Muscle layer of colon (tissue), 2 donors: ENCODE data around the gene FAAP100.

Source experiments
- H3K27ac ChIP-seq: one replicate; pipeline ENCODE4 v1.7.0; 2013; ENCODE audit warnings: low read depth, mild to moderate bottlenecking, low read length, moderate library complexity
- H3K27me3 ChIP-seq, 2 donors: one replicate each; pipeline ENCODE4 v1.7.0; 2013; ENCODE audit warnings: low read length in 2 of 2, mild to moderate bottlenecking in 2 of 2; ENCODE audit not compliant: insufficient read depth in 2 of 2, control insufficient read depth in 1 of 2
- H3K36me3 ChIP-seq: one replicate; pipeline ENCODE4 v1.7.0; 2013; ENCODE audit warnings: mild to moderate bottlenecking, low read length; ENCODE audit not compliant: insufficient read depth
- H3K4me1 ChIP-seq: one replicate; pipeline ENCODE4 v1.7.0; 2013; ENCODE audit warnings: mild to moderate bottlenecking, low read length; ENCODE audit not compliant: insufficient read depth
- H3K4me3 ChIP-seq, 2 donors: one replicate each; pipeline ENCODE4 v1.7.0; 2013; ENCODE audit warnings: low read length in 2 of 2, low read depth in 1 of 2, mild to moderate bottlenecking in 1 of 2, moderate library complexity in 1 of 2
- H3K9ac ChIP-seq: one replicate; pipeline ENCODE4 v1.7.0; 2013; ENCODE audit warnings: low read length
- H3K9me3 ChIP-seq: one replicate; pipeline ENCODE4 v1.7.0; 2013; ENCODE audit warnings: mild to moderate bottlenecking, low read length
- donor health status: abdominal sarcoma.
- donor health status: Adenocarcinoma of cecum.

The FAAP100 gene

GRCh38 chr17:81511804-81512561 lies 40.2 kb downstream of the FAAP100 start:
- peaks cover 38% of the 10 kb centered on the region for H3K36me3 ChIP-seq
- peak overlapping the region; percentile 90 for H3K27ac ChIP-seq
- H3K27me3 ChIP-seq, result no peaks in the 10 kb centered on the region
- H3K4me3 ChIP-seq, result peak overlapping the region; percentile 77 to 78
- peaks cover 19% of the 10 kb centered on the region for H3K4me1 ChIP-seq
- peak overlapping the region; percentile 85 for H3K9ac ChIP-seq
- H3K9me3 ChIP-seq, result no peaks in the 10 kb centered on the region

GRCh38 chr17:81511554-81511803 lies 40.7 kb downstream of the FAAP100 start:
- Histone ChIP-seq H3K4me1 (peaks cover 14% of the 10 kb centered on the region), H3K9ac (peak overlapping the region; percentile 85), H3K36me3 (peaks cover 38% of the 10 kb centered on the region), H3K27ac (peak overlapping the region; percentile 90), H3K4me3 (peak overlapping the region; percentile 77 to 78), H3K27me3 (no peaks in the 10 kb centered on the region), H3K9me3 (no peaks in the 10 kb centered on the region)

DNA sequence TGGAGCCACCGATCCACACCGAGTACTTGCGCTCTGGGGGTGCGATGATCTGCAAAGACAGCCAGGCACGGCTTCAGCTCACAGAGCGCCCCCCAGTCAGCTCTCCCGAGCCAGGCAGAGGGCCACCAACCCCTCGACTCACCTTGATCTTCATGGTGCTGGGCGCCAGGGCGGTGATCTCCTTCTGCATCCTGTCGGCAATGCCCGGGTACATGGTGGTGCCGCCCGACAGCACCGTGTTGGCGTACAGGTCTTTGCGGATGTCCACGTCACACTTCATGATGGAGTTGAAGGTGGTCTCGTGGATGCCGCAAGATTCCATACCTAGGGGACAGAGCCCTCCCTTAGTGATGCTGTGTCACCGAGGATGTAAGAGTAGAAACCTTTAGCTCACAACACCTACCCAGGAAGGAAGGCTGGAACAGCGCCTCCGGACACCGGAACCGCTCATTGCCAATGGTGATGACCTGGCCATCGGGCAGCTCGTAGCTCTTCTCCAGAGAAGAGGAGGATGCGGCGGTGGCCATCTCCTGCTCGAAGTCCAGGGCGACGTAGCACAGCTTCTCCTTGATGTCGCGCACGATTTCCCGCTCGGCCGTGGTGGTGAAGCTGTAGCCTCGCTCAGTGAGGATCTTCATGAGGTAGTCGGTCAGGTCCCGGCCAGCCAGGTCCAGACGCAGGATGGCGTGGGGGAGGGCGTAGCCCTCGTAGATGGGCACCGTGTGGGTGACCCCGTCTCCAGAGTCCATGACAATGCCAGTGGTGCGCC lies 41.2 kb downstream of the FAAP100 start:
- peak overlapping the region; percentile 90 for H3K27ac ChIP-seq
- peak overlapping the region; percentile 77 to 78 for H3K4me3 ChIP-seq
- no peaks in the 10 kb centered on the region for H3K9me3 ChIP-seq
- peaks cover 38% of the 10 kb centered on the region for H3K36me3 ChIP-seq
- no peaks in the 10 kb centered on the region for H3K27me3 ChIP-seq
- peaks cover 10% of the 10 kb centered on the region for H3K4me1 ChIP-seq
- H3K9ac ChIP-seq, result peak overlapping the region; percentile 85

GRCh38 chr17:81509972-81510784 lies 42.0 kb downstream of the FAAP100 start:
- H3K4me1 ChIP-seq, result peaks cover 10% of the 10 kb centered on the region
- H3K36me3 ChIP-seq, result peaks cover 38% of the 10 kb centered on the region
- no peaks in the 10 kb centered on the region for H3K27me3 ChIP-seq
- H3K9me3 ChIP-seq, result no peaks in the 10 kb centered on the region
- H3K27ac ChIP-seq, result peak overlapping the region; percentile 90
- H3K9ac ChIP-seq, result peak overlapping the region; percentile 85
- peak overlapping the region; percentile 77 to 78 for H3K4me3 ChIP-seq

DNA sequence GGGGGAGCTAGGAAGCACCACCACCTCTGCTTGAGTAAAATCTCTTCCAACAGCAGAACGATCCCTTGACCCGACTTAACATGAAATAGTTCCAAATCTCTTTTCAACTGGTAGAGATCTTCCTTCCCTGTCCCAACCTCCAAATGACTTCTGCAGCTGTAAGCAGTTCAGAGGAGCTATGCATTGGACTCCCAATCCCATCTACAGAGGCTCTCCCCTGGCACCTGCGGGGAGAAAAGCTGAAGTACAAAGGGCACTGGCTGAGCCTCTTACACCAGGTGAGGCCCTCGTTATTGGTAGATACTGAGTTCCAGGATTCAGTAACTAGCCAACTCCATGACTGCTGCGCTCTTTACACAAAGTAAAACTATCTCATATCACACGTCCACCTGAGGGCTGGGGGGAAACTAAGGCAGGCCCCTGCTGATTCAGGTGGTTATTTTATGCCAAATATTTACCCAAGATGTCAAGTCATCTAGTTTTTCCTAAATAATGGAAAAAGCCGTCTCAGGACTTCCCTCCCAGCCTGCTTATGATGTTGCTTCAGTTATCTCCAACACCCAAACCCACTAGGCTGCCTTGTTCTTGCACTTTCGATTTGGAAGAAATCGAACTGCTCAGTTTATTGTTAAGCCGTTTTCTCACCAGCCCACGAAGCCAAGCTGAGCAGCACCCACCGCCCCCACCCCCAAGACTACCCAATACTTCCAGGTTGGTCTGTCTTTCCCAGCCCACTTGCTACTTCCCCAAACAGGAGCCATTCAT lies 42.8 kb downstream of the FAAP100 start:
- H3K4me1 ChIP-seq, result peaks cover 10% of the 10 kb centered on the region
- no peaks in the 10 kb centered on the region for H3K9me3 ChIP-seq
- peak overlapping the region; percentile 77 to 78 for H3K4me3 ChIP-seq
- H3K27ac ChIP-seq, result peak overlapping the region; percentile 74
- peak overlapping the region; percentile 85 for H3K9ac ChIP-seq
- peaks cover 38% of the 10 kb centered on the region for H3K36me3 ChIP-seq
- no peaks in the 10 kb centered on the region for H3K27me3 ChIP-seq

DNA sequence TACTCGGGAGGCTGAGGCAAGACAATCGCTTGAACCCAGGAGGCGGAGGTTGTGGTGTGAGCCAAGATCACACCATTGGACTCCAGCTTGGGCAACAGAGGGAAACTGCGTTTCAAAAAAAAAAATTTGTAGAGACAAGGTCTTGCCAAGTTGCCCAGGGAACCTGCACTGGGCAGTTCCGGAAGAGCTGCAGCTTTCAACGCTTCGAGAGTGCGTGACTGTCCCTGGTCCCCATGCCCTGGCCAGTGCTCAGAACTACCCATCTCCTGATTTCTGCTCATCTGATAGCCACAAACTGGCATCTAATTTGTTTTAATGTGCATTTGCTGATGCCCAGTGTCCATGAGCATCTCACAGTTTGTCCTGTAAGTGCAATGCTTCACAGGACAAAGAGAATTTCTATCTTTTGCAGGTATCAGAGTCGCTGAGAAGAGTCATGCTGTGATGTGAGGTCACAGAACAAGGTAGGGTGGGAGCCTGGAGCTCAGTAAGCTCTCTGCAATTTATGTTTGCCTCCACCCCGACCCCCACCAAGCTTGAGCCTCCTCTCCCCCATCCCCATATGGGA lies 43.4 kb downstream of the FAAP100 start:
- H3K27me3 ChIP-seq, result no peaks in the 10 kb centered on the region
- peak overlapping the region; percentile 85 for H3K9ac ChIP-seq
- H3K36me3 ChIP-seq, result peaks cover 38% of the 10 kb centered on the region
- peak overlapping the region; percentile 77 to 78 for H3K4me3 ChIP-seq
- no peaks in the 10 kb centered on the region for H3K9me3 ChIP-seq
- peak overlapping the region; percentile 74 for H3K27ac ChIP-seq
- H3K4me1 ChIP-seq, result peaks cover 10% of the 10 kb centered on the region

DNA sequence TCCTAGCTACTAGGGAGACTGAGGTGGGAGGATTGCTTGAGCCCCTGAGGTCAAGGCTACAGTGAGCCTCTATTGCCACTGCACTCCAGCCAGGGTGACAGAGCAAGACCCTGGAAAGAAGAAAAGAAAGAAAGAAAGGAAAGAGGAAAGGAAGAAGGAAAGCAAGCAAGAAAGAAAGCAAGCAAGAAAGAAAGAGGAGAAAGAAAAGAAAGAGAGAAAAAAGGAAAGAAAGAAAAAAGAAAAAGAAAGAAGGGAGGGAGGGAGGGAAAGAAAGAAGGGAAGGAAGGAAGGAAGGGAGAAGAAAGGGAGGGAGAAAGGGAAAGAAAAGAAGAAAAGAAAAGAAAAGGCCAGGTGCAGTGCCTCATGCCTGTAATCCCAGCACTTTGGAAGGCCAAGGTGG lies 48.5 kb downstream of the FAAP100 start:
- Histone ChIP-seq H3K9ac (no peak overlapping the region), H3K27ac (no peak overlapping the region), H3K4me3 (no peak overlapping the region), H3K9me3 (no peaks in the 10 kb centered on the region), H3K4me1 (peaks cover 3% of the 10 kb centered on the region), H3K27me3 (no peaks in the 10 kb centered on the region), H3K36me3 (peaks cover 2% of the 10 kb centered on the region)

DNA sequence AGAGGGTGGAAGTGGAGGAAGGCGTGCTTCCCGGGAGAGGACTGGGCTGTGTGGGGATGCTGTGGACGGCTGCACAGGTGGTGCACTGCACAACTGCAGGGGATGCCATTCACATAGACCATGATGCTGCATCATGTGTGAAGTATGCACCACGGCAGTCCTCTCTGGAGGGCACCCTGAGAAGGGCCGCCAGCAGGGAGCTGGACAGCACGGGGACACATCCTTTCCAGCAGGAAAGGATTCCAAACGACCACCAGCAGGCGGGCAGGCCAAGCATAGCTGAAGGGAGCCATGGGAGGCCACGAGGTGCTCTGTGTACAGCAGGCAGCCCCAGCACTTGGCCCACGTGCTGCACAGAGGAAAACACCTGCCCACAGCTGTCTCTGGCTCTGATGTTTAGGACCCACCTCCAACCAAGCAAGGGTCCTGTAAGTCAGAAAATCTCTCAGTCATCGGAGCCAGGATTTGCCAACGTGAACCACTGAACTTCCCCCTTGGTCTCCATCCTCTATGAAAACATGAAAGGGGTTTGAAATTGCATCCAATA lies 49.6 kb downstream of the FAAP100 start:
- Histone ChIP-seq H3K9me3 (no peaks in the 10 kb centered on the region), H3K4me3 (no peak overlapping the region), H3K27me3 (no peaks in the 10 kb centered on the region), H3K36me3 (no peaks in the 10 kb centered on the region), H3K9ac (no peak overlapping the region), H3K27ac (no peak overlapping the region), H3K4me1 (no peaks in the 10 kb centered on the region)

DNA sequence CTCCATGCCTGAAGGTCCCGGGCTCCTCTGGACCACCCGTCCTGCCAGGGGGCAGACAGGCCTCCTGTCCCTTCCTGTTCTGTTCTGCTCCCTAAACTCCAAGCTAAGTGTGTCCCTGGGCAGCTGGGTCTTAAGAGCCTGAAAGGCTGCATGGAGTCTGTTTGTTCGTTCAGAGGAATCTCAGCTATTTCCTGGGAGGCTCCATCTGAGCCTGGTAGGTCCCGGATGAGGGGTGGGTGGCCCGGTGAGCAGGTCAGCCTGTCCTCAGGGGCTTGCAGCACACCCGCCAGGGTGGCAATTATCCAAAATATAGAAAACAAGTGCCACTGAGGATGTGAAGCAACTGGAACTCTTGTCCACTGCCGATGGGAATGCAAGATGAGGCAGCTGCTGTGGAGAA lies 52.1 kb downstream of the FAAP100 start:
- no peaks in the 10 kb centered on the region for H3K36me3 ChIP-seq
- H3K4me3 ChIP-seq, result no peak overlapping the region
- H3K4me1 ChIP-seq, result no peaks in the 10 kb centered on the region
- no peaks in the 10 kb centered on the region for H3K9me3 ChIP-seq
- H3K27ac ChIP-seq, result no peak overlapping the region
- H3K27me3 ChIP-seq, result no peaks in the 10 kb centered on the region
- no peak overlapping the region for H3K9ac ChIP-seq

DNA sequence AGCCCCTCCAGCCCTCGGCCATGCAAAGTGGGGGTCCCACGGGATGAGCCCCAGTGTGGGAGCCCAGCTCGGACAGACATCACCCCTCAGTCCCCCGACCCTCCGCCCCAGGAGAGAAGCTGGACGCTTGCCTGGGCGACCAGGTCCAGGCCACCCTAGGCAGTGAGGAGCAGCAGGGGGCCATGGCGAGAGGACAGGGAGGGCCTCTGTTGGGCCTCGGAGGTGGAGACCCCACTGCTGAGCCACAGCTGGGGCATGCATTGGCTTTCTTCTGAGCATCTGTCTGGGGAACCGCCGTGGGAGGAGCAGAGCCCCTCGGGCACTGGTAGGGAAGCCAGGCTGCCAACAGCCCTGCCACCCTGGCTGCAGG lies 52.6 kb downstream of the FAAP100 start:
- Histone ChIP-seq H3K4me1 (no peaks in the 10 kb centered on the region), H3K27me3 (peaks cover 0 to 3% of the 10 kb centered on the region in 2 donors), H3K9ac (no peak overlapping the region), H3K36me3 (no peaks in the 10 kb centered on the region), H3K27ac (no peak overlapping the region), H3K9me3 (no peaks in the 10 kb centered on the region), H3K4me3 (no peak overlapping the region)
